ENCODE results near the gene SLCO1B3.

Gene SLCO1B3

GRCh38 chr12:20808521-20808920 is 2.0 kb upstream of the SLCO1B3 start:
- no peaks in the 10 kb centered on the region for H3K79me2 ChIP-seq (ENCODE audit: insufficient read depth, low read length)
- H4K20me1 ChIP-seq (ENCODE audit: low read depth, low read length), result no peaks in the 10 kb centered on the region
- no peaks in the 10 kb centered on the region for H3K27me3 ChIP-seq (ENCODE audit: low read length)
- no peak overlapping the region for H3K4me3 ChIP-seq (ENCODE audit: insufficient read depth, low read length, poor library complexity, severe bottlenecking)
- H3K36me3 ChIP-seq (ENCODE audit: low read length), result no peaks in the 10 kb centered on the region
- H3K9me2 ChIP-seq (replicated peaks; ENCODE audit: insufficient read depth, low read length), result no peaks in the 10 kb centered on the region
- no peak overlapping the region for H3K27ac ChIP-seq (ENCODE audit: low read depth, low read length)
- TF ChIP-seq, protein P1, sequence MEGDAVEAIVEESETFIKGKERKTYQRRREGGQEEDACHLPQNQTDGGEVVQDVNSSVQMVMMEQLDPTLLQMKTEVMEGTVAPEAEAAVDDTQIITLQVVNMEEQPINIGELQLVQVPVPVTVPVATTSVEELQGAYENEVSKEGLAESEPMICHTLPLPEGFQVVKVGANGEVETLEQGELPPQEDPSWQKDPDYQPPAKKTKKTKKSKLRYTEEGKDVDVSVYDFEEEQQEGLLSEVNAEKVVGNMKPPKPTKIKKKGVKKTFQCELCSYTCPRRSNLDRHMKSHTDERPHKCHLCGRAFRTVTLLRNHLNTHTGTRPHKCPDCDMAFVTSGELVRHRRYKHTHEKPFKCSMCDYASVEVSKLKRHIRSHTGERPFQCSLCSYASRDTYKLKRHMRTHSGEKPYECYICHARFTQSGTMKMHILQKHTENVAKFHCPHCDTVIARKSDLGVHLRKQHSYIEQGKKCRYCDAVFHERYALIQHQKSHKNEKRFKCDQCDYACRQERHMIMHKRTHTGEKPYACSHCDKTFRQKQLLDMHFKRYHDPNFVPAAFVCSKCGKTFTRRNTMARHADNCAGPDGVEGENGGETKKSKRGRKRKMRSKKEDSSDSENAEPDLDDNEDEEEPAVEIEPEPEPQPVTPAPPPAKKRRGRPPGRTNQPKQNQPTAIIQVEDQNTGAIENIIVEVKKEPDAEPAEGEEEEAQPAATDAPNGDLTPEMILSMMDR (IDR thresholded peaks at IDR 0.05; ENCODE audit: insufficient read depth, low read length, poor library complexity, severe bottlenecking), result no peak
- no peak for TF ChIP-seq EZH2phosphoT487 (conservative IDR thresholded peaks at IDR 0.05; ENCODE audit: low read length)
- no peak overlapping the region for H3K9ac ChIP-seq (ENCODE audit: low read length)
- no peak overlapping the region for H2AFZ ChIP-seq (ENCODE audit: low read depth, low read length, severe bottlenecking)
- no peak overlapping the region for H3K4me2 ChIP-seq (ENCODE audit: low read depth, low read length, poor library complexity, severe bottlenecking)
- no peaks in the 10 kb centered on the region for H3K9me3 ChIP-seq (ENCODE audit: insufficient read depth, low read length)
- H3F3A ChIP-seq (ENCODE audit: insufficient read depth), result no peaks in the 10 kb centered on the region

DNA sequence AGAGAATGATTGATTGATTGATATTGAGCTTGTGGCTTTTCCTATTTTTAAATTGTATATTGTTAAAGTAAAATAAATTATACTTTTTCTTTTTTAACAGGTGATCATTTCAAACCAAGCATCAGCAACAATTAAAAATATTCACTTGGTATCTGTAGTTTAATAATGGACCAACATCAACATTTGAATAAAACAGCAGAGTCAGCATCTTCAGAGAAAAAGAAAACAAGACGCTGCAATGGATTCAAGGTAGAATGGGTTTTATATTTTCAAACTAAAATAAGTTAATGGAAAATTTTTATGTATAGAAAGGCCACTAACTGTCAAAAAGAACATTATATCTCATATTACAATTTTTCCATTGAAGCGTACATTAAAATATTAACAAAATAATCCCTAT is 5.1 kb downstream of the SLCO1B3 start:
- H3K79me2 ChIP-seq (ENCODE audit: insufficient read depth, low read length), result no peaks in the 10 kb centered on the region
- no peaks in the 10 kb centered on the region for H3K27me3 ChIP-seq (ENCODE audit: low read length)
- no peak for TF ChIP-seq EZH2phosphoT487 (conservative IDR thresholded peaks at IDR 0.05; ENCODE audit: low read length)
- TF ChIP-seq, protein P1 (IDR thresholded peaks at IDR 0.05; ENCODE audit: insufficient read depth, low read length, poor library complexity, severe bottlenecking), result no peak
- H3K4me2 ChIP-seq (ENCODE audit: low read depth, low read length, poor library complexity, severe bottlenecking), result no peak overlapping the region
- no peaks in the 10 kb centered on the region for H3K9me3 ChIP-seq (ENCODE audit: insufficient read depth, low read length)
- H3K9ac ChIP-seq (ENCODE audit: low read length), result no peak overlapping the region
- H3K27ac ChIP-seq (ENCODE audit: low read depth, low read length), result no peak overlapping the region
- H3F3A ChIP-seq (ENCODE audit: insufficient read depth), result no peaks in the 10 kb centered on the region
- no peak overlapping the region for H2AFZ ChIP-seq (ENCODE audit: low read depth, low read length, severe bottlenecking)
- H4K20me1 ChIP-seq (ENCODE audit: low read depth, low read length), result no peaks in the 10 kb centered on the region
- H3K4me3 ChIP-seq (ENCODE audit: insufficient read depth, low read length, poor library complexity, severe bottlenecking), result no peak overlapping the region
- no peaks in the 10 kb centered on the region for H3K9me2 ChIP-seq (replicated peaks; ENCODE audit: insufficient read depth, low read length)
- no peaks in the 10 kb centered on the region for H3K36me3 ChIP-seq (ENCODE audit: low read length)

- TF ChIP-seq, protein P1 (IDR thresholded peaks at IDR 0.05; ENCODE audit: insufficient read depth, low read length, poor library complexity, severe bottlenecking), result no peak
- TF ChIP-seq EZH2phosphoT487 (conservative IDR thresholded peaks at IDR 0.05; ENCODE audit: low read length), result no peak
Measured at GRCh38 chr12:20822415-20822814, 11.9 kb downstream of the SLCO1B3 start.

More at GRCh38 chr12:20822415-20822814, 11.9 kb downstream of the SLCO1B3 start:
- H3K27me3 ChIP-seq (ENCODE audit: low read length), result no peaks in the 10 kb centered on the region
- no peak overlapping the region for H3K9ac ChIP-seq (ENCODE audit: low read length)
- no peaks in the 10 kb centered on the region for H3F3A ChIP-seq (ENCODE audit: insufficient read depth)
- H3K79me2 ChIP-seq (ENCODE audit: insufficient read depth, low read length), result no peaks in the 10 kb centered on the region
- H3K36me3 ChIP-seq (ENCODE audit: low read length), result no peaks in the 10 kb centered on the region
- H3K9me3 ChIP-seq (ENCODE audit: insufficient read depth, low read length), result no peaks in the 10 kb centered on the region
- H2AFZ ChIP-seq (ENCODE audit: low read depth, low read length, severe bottlenecking), result no peak overlapping the region
- no peak overlapping the region for H3K4me3 ChIP-seq (ENCODE audit: insufficient read depth, low read length, poor library complexity, severe bottlenecking)
- H3K4me2 ChIP-seq (ENCODE audit: low read depth, low read length, poor library complexity, severe bottlenecking), result no peak overlapping the region
- H4K20me1 ChIP-seq (ENCODE audit: low read depth, low read length), result no peaks in the 10 kb centered on the region
- H3K27ac ChIP-seq (ENCODE audit: low read depth, low read length), result no peak overlapping the region
- no peaks in the 10 kb centered on the region for H3K9me2 ChIP-seq (replicated peaks; ENCODE audit: insufficient read depth, low read length)
